Small intestine (tissue), 7 donors: ENCODE results near the gene DAGLA. TPM values are rescaled to one million over a fixed set of nuclear protein-coding genes. Genes with fewer than 3 reads are reported as not detected.

Experiments
- DNase-seq, 2 donors: peaks; one replicate each; pipeline versions ENCODE4 v3.0.0 to v3.0.0-alpha.2; 2013
- FAIRE-seq: peaks from 2 replicates; lab custom pipeline; 2012; peaks lifted over from hg19 to GRCh38; lab: Jason Lieb, UNC
- H3K27ac ChIP-seq, 3 donors: one replicate each; pipeline ENCODE4 v1.5.1; 2013; ENCODE audit warnings: low read length in 2 of 3, mild to moderate bottlenecking in 2 of 3, control low read depth in 1 of 3, inconsistent platforms in 1 of 3, low read depth in 1 of 3, moderate library complexity in 1 of 3
- H3K27me3 ChIP-seq, 3 donors: one replicate each; pipeline ENCODE4 v1.6.1; 2013; ENCODE audit warnings: low read length in 3 of 3, inconsistent platforms in 1 of 3; ENCODE audit not compliant: control insufficient read depth in 3 of 3, insufficient read depth in 3 of 3
- H3K36me3 ChIP-seq, 3 donors: one replicate each; pipeline ENCODE4 v1.6.1; 2013; ENCODE audit warnings: low read length in 3 of 3, inconsistent platforms in 1 of 3, low read depth in 1 of 3, mild to moderate bottlenecking in 1 of 3, moderate library complexity in 1 of 3; ENCODE audit not compliant: control insufficient read depth in 3 of 3, insufficient read depth in 2 of 3
- H3K4me1 ChIP-seq, 3 donors: one replicate each; pipeline ENCODE4 v1.6.1; 2013; ENCODE audit warnings: low read length in 2 of 3, inconsistent platforms in 1 of 3, low read depth in 1 of 3, mild to moderate bottlenecking in 1 of 3, moderate library complexity in 1 of 3; ENCODE audit not compliant: control insufficient read depth in 3 of 3, insufficient read depth in 2 of 3
- H3K4me3 ChIP-seq, 3 donors: one replicate each; pipeline ENCODE4 v1.5.1; 2013; ENCODE audit warnings: low read length in 3 of 3, control low read depth in 1 of 3, inconsistent platforms in 1 of 3, low read depth in 1 of 3, mild to moderate bottlenecking in 1 of 3, moderate library complexity in 1 of 3
- H3K9me3 ChIP-seq, 2 donors: one replicate each; pipeline ENCODE4 v1.6.1; 2013; ENCODE audit warnings: low read depth in 1 of 2, low read length in 1 of 2; ENCODE audit not compliant: control insufficient read depth in 2 of 2, insufficient read depth in 1 of 2
- WGBS, 3 donors: extraction: QIAGEN DNeasy Blood & Tissue Kit; methylation state at CpG; one replicate each; pipeline ENCODE4 v1.1.7; 2013; 5-methylcytosine and 5-hydroxymethylcytosine counted together
- polyA plus RNA-seq, 4 donors: library from polyadenylated mRNA; stranded (reverse) in 3 of 4; unstranded in 1 of 4; fragments of 200-250 nt in 3 of 4; fragments of 120-200 nt in 1 of 4; gene quantifications; one replicate each; pipeline versions ENCODE4 v1.2.1 to v1.2.3, GENCODE V29; 2013
- donor health status: healthy with polysubstance abuse.
- donor health status: control.
- donor health status: control.
- donor health status: Bipolar disorder and iron deficiency.
- donor health status: healthy.

Gene DAGLA
- polyA plus RNA-seq, 4 donors, result 0.22 to 14.9 (median 3.8) TPM

DNA sequence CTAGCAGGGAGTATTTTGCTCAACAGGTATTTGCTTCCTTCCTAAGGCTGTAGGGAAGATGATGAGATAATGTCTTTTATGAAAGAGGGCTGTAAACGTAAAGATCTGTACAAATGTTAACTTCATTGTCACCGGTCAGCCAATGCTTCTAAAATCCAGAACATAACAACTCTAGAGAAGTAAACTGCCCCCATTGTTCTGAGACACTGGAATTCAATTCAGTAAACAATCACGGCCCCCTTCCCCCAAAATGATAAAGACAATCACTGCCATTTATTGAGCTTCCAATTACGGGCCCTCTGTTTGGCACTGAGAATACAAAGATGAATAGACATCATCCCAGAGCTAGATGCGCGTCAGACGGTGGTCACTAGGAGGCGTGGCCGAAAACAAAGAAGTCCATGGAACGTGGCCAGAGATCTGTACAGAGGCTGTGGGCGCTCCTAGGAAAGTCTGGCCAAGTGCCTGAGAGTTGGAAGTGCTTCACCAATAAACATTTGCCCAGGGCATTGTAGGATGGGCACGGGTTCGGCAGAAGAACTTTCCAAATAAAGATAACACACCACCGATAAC is 111.6 kb downstream of the DAGLA start:
- H3K36me3 ChIP-seq, result peaks cover 2 to 54% (median 5%) of the 10 kb centered on the region in 3 donors
- peak overlapping the region; percentile 56 to 81 (median 80) for H3K4me3 ChIP-seq
- no peaks in the 10 kb centered on the region for H3K27me3 ChIP-seq
- no peaks in the 10 kb centered on the region for H3K9me3 ChIP-seq
- WGBS, 3 donors, result 1 to 3% (median 2%) methylated on average over 14 of the region's 14 CpGs
- H3K27ac ChIP-seq, result peak overlapping the region; percentile 72 to 99 (median 96)
- DNase-seq (peak; percentile 53 to 86), FAIRE-seq (no peak)
- peaks cover 0 to 15% (median 0%) of the 10 kb centered on the region in 3 donors for H3K4me1 ChIP-seq

- Histone ChIP-seq H3K4me3 (peak within 1 kb of the TSS; percentile 56 to 81 (median 80)), H3K27ac (peak within 1 kb of the TSS; percentile 72 to 99 (median 96)), H3K27me3 (no peaks in the 10 kb centered on the region), H3K36me3 (peaks cover 2 to 48% (median 5%) of the 10 kb centered on the region in 3 donors), H3K9me3 (no peaks in the 10 kb centered on the region), H3K4me1 (peaks cover 0 to 17% (median 0%) of the 10 kb centered on the region in 3 donors)
- FAIRE-seq (no peak), DNase-seq (peak; percentile 92 to 97)
- WGBS, 3 donors, result 0% methylated on average over 53 to 61 of the region's 61 CpGs
Observed at GRCh38 chr11:61792310-61793082, 112.3 kb downstream of the DAGLA start, which contains the start of the genes FEN1 and TMEM258. Gene FEN1 (plus strand): TSS chr11:61792911. CDS start chr11:61795362, 2,451 bp downstream. Gene TMEM258 (minus strand): TSS chr11:61792599. CDS start chr11:61792558, 41 bp downstream.

DNA sequence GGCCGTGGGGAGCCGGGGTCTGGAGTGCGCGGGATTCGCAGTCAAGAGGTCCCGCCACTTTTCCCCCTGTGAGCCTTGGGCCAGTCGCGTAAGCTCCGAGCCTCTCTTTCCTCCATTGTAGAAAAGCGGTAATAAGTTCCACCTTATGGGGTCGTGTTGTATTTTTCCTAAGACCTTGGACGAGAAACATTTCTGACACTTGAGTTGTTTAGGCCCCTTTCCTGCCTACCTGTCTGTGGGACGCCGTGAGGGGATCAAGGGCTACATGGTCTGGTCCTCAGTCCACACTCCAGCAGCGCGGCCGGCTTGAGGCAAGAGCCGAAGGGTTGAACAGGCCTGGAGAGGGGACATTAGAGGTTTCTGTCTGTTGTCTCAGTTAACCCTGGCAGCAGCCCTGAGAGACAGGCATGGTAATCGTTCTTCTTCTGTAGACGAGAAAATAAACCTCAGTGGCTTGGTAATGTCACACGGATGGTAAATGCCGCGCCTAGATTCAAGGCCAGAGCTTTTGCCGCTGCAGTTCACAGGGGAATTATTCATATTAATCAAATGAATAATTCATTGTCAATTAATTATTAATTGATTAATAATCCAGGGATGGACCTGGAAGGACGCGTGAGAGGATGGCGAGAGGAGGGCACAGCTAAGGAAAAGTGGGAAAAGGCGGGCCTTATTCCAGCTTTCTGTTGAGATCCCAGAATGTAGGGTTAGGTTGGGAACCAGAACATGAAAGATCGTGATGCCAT is 113.1 kb downstream of the DAGLA start:
- FAIRE-seq, result no peak
- WGBS, 3 donors, result 2 to 3% (median 3%) methylated on average over 29 of the region's 29 CpGs
- Histone ChIP-seq H3K4me1 (peaks cover 0 to 18% (median 0%) of the 10 kb centered on the region in 3 donors), H3K27me3 (no peaks in the 10 kb centered on the region), H3K36me3 (peaks cover 2 to 43% (median 4%) of the 10 kb centered on the region in 3 donors), H3K9me3 (no peaks in the 10 kb centered on the region), H3K4me3 (peak overlapping the region; percentile 56 to 81 (median 80)), H3K27ac (peak overlapping the region in 2 of 3 donors; percentile 96 to 99)
- DNase-seq, result no peak

DNA sequence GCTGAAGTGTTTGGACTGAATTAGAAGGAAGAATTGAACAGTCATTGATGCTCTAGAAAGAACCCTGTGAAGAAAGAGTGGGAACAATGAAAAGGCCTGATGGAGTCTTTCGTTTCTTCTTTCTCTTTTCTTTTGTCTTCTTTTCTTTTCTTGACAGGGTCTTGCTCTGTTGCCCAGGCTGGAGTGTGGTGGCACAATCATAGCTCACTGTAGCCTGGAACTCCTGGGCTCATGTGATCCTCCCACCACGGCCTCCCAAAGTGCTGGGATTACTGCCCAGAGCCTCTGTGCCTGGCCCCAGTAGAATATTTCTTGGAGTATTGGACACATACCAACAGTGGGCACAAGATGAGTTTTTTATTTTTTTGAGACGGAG is 113.6 kb downstream of the DAGLA start:
- no peak for FAIRE-seq
- WGBS, 3 donors, result 31 to 56% (median 44%) methylated on average over 3 of the region's 3 CpGs
- no peak overlapping the region for H3K27ac ChIP-seq

DNA sequence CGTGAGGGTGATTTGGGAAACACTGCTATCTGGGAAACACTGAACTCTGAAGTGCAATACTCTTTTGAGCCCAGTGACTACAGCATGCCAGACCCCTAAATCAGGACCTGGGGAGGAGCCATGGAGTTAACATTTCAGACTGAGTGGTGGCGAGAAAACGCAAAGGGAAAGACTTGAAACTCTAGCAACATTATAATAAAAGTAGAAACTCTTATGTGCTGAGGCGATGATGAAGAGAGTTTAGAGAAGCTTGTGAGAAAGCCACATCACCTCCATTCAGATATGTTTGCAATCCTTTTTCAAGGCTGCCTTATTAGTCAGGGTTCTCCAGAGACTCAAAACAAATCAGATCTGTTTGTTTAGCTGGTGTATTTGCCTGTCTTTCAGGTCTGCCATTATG is 114.4 kb downstream of the DAGLA start:
- Histone ChIP-seq H3K27ac (no peak overlapping the region), H3K4me1 (peaks cover 0 to 18% (median 0%) of the 10 kb centered on the region in 3 donors), H3K27me3 (no peaks in the 10 kb centered on the region), H3K36me3 (peaks cover 0 to 30% (median under 1%) of the 10 kb centered on the region in 3 donors), H3K9me3 (no peaks in the 10 kb centered on the region), H3K4me3 (no peak overlapping the region)
- no peak for DNase-seq
- FAIRE-seq, result no peak
- WGBS, 3 donors, result 86 to 89% (median 86%) methylated on average over 4 of the region's 4 CpGs

More for the DNA sequence above, 113.6 kb downstream of the DAGLA start:
- Histone ChIP-seq H3K9me3 (no peaks in the 10 kb centered on the region), H3K36me3 (peaks cover 0 to 38% (median 2%) of the 10 kb centered on the region in 3 donors), H3K27me3 (no peaks in the 10 kb centered on the region), H3K4me1 (peaks cover 0 to 18% (median 0%) of the 10 kb centered on the region in 3 donors), H3K4me3 (peak overlapping the region in 1 of 3 donors; percentile 80)
- no peak for DNase-seq

GRCh38 chr11:61795459-61795858 is 115.3 kb downstream of the DAGLA start:
- no peak for DNase-seq
- WGBS, 3 donors, result 84 to 87% (median 85%) methylated on average over 12 of the region's 12 CpGs

DNA sequence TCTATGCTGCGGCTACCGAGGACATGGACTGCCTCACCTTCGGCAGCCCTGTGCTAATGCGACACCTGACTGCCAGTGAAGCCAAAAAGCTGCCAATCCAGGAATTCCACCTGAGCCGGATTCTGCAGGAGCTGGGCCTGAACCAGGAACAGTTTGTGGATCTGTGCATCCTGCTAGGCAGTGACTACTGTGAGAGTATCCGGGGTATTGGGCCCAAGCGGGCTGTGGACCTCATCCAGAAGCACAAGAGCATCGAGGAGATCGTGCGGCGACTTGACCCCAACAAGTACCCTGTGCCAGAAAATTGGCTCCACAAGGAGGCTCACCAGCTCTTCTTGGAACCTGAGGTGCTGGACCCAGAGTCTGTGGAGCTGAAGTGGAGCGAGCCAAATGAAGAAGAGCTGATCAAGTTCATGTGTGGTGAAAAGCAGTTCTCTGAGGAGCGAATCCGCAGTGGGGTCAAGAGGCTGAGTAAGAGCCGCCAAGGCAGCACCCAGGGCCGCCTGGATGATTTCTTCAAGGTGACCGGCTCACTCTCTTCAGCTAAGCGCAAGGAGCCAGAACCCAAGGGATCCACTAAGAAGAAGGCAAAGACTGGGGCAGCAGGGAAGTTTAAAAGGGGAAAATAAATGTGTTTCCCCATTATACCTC is 115.8 kb downstream of the DAGLA start:
- no peak overlapping the region for H3K4me3 ChIP-seq
- FAIRE-seq, result no peak
- no peaks in the 10 kb centered on the region for H3K27me3 ChIP-seq
- H3K27ac ChIP-seq, result no peak overlapping the region
- no peak for DNase-seq
- H3K36me3 ChIP-seq, result peaks cover 0 to 20% (median 0%) of the 10 kb centered on the region in 3 donors
- H3K4me1 ChIP-seq, result peaks cover 0 to 18% (median 0%) of the 10 kb centered on the region in 3 donors
- 91 to 96% (median 92%) methylated on average over 18 of the region's 18 CpGs for WGBS, 3 donors
- H3K9me3 ChIP-seq, result no peaks in the 10 kb centered on the region

More at GRCh38 chr11:61795459-61795858, 115.3 kb downstream of the DAGLA start:
- no peaks in the 10 kb centered on the region for H3K27me3 ChIP-seq
- no peak overlapping the region for H3K4me3 ChIP-seq
- no peaks in the 10 kb centered on the region for H3K9me3 ChIP-seq
- H3K4me1 ChIP-seq, result peaks cover 0 to 18% (median 0%) of the 10 kb centered on the region in 3 donors
- H3K27ac ChIP-seq, result no peak overlapping the region
- FAIRE-seq, result no peak
- H3K36me3 ChIP-seq, result peaks cover 0 to 23% (median 0%) of the 10 kb centered on the region in 3 donors
